ENCODE results near the gene RNU1-3.
"Not testable (repeated sequence)": the region's sequence is repeated elsewhere in the genome, so short reads cannot be mapped to it uniquely, and the experiment has no call there.

RNU1-3 gene

DNA sequence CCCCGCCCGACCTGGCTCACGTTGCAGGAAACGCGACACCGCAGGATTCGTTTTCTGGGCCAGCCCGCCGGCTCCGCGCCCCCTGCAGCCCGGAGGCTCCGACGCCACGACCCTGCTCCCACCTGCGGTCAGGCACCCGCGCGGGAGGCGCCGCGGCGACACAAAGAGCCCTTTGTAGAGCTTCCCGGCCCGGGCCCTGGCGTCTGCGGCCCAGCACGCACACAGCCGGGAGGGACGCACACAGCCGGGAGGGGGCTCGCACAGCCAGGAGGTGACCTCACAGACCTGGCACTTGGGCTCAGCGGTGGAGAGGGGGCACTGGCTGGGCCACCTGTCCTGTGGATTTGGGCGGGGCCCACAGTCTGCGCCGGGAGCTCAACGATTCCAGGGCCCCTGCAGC is 34.4 kb upstream of the RNU1-3 start:
- not testable (repeated sequence) for ATAC-seq; H3K27ac Mint-ChIP-seq; H3K9me3 Mint-ChIP-seq; H3K4me1 Mint-ChIP-seq; DNase-seq (ENCODE audit: low spot score in 2 of 2); H3K36me3 Mint-ChIP-seq; H3K4me3 Mint-ChIP-seq

DNA sequence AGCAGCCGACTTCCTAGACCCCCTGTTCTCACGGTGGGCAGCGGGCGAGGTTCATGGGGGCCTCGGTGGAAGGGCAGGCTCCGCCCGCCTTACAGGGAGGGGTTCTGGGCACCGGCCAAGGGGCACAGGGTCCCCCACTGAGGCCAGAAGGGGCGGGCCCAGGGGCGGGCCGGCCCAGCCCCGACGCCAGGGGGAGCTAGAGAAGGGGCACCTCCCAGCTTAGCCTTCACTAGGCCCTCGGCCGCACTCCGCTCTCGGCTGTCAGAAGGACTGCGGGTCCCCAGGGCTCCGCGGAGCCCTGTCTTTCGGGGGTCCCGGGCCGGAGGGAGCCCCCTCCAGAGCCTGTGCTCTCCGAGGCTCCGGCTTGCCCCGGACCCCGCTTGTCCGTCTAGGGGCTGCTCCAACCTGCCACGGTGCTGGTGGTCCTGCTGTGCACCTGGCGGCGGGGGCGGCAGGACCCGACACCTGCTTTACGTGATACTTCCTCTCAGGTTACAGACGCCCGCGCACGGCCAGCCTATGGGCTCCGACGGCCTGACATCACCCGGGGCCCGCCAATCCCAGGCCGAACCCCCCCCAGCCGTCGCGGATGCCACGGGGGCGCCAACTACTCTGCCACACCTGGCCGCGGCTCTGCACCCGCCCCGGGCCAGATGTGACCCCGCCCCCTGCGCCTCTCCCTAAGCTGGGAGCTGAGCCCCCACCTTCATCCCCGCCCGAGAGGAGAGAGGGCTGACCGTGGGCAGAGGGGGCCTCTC is 33.6 kb upstream of the RNU1-3 start:
- H3K9me3 Mint-ChIP-seq; H3K36me3 Mint-ChIP-seq; H3K4me3 Mint-ChIP-seq; ATAC-seq; DNase-seq (ENCODE audit: low spot score in 2 of 2); H3K27ac Mint-ChIP-seq; H3K4me1 Mint-ChIP-seq: not testable (repeated sequence)

DNA sequence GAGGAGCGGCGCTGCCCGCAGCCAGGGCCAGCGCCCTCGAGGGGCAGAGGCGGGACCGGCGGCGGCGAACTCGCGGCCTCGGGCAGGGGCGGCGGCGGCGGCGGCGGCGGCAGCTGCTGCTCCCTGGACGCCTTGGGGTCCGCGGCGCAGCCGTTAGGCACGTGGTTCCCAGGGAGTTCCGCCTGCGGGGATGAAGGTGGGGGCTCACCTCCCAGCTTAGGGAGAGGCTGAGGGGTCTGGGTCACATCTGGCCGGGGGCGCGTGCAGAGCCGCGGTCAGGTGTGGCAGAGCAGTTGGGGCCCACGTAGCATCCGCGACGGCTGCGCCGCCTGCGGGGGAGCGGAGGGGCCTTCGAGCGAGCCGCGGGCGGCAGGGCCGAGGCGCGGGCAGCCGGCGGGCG is 32.7 kb upstream of the RNU1-3 start:
- H3K4me1 Mint-ChIP-seq; DNase-seq (ENCODE audit: low spot score in 2 of 2); H3K27ac Mint-ChIP-seq; H3K36me3 Mint-ChIP-seq; H3K9me3 Mint-ChIP-seq; ATAC-seq; H3K4me3 Mint-ChIP-seq: not testable (repeated sequence)

DNA sequence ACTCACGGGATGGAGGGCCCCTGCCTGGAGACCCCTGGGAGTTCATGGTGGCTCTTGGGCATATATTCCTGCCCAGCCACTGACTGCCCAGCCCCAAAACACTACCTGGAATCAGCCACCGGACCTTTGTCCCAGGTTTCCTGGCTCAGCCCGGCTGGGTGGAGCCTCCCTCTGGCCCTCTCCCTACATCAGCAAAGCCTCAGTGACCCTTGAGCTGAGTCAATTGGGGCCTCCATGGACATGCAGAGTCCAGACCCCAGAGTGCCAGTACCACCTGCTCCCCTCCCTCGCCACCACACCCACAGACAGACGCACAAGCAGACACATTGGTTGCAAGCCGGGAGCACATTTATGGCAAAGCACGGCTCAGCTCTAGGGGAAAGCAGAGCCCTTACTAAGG is 30.4 kb upstream of the RNU1-3 start:
- not testable (repeated sequence) for ATAC-seq, H3K9me3 Mint-ChIP-seq

DNA sequence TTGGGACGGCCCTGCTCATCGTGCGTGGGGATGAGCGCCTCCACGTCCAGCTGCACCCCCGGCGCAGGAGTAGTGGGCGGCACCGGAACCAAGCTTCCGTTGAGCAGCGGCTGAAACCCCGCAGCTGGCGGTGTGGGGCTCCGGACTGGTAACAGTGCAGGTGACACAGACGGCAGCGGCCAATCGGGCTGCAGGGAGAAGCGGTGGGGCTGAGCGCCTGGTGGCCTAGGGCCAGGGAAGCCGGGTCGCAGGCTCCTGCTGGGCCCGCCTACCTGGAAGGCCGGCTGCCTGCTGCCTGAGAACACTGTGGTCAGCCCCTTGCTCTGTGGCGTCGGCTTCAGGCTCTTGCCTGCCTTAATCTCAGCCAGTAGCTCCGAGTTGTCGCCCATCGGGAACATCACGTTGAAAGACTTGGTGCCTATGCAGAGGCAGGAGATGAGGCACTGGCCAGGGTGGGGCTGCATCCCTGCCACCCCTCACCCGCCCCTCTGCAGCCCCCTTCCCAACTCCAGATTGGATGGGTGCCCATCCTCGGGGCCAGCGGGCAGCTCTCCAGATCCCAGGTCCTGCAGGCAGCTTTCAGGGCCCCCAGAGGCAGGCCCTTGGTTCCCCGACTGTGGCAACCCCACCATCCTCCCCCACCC is 29.9 kb upstream of the RNU1-3 start:
- H3K9me3 Mint-ChIP-seq; ATAC-seq; DNase-seq (ENCODE audit: low spot score in 2 of 2); H3K4me1 Mint-ChIP-seq; H3K36me3 Mint-ChIP-seq; H3K4me3 Mint-ChIP-seq; H3K27ac Mint-ChIP-seq: not testable (repeated sequence)

More for the DNA sequence above, 30.4 kb upstream of the RNU1-3 start:
- DNase-seq (ENCODE audit: low spot score in 2 of 2); H3K36me3 Mint-ChIP-seq; H3K4me3 Mint-ChIP-seq; H3K27ac Mint-ChIP-seq; H3K4me1 Mint-ChIP-seq: not testable (repeated sequence)

DNA sequence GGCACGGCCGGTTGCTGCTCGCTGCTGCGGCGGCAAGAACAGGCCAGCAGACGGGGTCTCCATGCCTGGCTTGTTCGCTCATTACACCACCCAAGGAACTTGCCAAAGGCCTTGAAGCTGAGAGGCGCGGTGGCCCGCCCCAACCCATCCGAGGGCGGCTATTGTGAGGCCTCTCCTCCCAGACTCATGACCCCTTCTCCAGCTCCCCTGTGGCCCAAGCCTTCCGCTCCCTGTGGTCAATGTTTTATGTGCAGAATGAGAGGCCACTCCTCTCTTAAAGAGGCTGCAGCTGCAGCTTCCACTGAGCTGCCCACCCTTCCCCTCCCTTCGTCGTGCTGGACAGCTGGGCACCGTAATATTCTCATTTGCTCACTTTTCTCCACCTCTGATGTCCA is 27.6 kb upstream of the RNU1-3 start:
- not testable (repeated sequence) for H3K4me3 Mint-ChIP-seq; H3K9me3 Mint-ChIP-seq; H3K4me1 Mint-ChIP-seq; ATAC-seq; H3K27ac Mint-ChIP-seq; DNase-seq (ENCODE audit: low spot score in 2 of 2); H3K36me3 Mint-ChIP-seq

DNA sequence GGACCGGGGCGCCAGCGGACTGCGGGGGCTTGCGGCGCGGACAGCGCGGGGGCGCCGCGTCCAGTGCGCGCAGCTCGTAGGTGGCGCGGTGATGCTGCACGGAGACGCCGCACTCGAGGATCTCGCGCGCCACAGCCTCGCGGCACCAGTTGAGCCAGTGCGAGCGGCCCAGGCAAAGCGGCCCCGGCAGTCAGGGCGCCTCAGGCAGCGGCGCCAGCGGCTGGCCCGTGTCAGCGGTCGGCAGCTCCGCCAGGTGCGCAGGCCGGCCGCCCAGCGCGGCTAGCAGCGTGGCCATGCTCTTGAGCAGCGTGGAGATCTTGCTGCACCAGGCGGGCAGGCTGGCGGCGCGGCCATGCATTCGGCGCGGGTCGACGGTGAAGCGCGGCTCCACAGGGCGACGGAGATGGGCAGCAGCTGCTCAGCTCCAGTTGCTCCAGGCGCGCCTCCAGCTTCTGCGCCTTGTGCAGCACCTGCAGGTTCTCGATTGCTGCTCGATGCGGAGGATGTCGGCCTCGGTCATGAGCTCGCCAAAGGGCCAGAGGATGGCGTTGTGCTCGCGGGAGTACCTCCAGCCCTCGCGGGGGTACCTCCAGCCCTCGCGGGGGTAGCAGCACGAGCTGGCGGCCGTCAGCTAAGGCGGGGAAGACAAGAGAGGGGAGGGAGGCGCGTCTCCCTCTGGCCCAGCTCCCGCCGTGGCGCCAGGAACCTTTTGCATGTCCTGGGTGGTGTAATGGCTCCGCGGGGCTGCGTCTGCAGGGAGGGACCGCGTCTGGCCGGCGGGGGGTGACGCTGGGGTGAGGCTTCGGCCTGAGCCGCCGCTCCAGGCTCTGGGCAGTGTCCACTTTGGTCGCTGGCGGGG is 26.9 kb upstream of the RNU1-3 start:
- ATAC-seq, result peak; percentile 7
- H3K4me1 Mint-ChIP-seq; DNase-seq (ENCODE audit: low spot score in 2 of 2); H3K4me3 Mint-ChIP-seq; H3K9me3 Mint-ChIP-seq; H3K27ac Mint-ChIP-seq; H3K36me3 Mint-ChIP-seq: not testable (repeated sequence)

DNA sequence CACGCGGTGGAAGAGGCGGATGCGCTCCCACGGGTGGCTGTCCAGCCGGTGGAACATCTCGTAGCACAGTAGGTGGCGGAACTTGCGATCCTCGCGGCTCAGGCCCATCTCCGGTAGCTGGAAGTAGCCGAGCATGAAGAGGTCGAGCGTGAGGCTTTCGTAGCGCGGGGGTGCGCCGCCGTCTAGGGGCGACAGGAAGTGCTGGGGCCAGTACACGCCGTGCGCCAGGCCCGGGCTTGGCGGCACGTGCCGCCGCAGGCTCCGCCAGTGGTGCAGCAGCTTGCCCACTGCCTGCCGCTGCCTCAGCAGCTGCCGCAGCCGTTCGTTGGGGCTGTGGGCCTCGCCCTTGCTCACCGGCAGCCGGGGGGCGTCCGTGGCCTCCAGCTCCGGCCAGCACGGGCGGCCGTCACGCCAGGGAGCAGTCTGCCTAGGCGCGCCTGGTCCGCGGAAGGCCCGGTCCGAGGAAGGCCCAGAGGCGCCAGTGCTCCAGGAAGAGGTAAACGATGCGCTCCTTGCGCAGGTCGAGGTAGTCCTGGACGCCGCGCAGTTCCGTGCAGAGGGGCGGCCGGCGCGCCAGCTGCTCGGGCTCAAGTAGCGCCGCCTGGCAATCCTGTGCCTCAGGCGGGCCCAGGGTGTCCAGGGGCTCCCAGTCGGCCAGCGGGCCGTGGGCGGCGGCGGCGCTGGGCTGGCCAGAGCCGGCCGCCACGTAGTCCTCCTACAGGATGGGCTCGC is 26.1 kb upstream of the RNU1-3 start:
- H3K36me3 Mint-ChIP-seq; DNase-seq (ENCODE audit: low spot score in 2 of 2); H3K9me3 Mint-ChIP-seq; H3K4me1 Mint-ChIP-seq; H3K4me3 Mint-ChIP-seq; H3K27ac Mint-ChIP-seq: not testable (repeated sequence)
- ATAC-seq, result peak; percentile 2

DNA sequence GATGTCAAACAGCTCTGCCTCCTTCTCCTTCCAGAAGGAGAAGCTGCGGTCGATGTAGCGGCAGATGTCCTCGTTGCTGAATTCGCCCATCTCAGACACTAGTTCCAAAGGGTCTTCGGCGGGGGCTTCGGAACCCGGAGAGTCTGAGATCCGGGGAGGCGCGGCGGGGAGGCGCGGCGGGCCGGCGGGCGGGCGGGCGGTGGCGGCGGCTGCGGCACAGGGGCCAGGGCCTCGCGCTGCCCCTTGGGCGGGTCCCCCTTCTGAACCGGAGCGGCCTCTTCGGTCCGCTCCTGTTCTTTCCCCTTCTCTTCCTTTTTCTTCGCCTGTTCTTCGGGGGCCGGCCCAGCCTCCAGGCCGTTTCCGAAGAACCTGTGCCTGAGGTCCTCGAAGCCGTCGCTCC is 25.5 kb upstream of the RNU1-3 start:
- not testable (repeated sequence) for H3K27ac Mint-ChIP-seq; DNase-seq (ENCODE audit: low spot score in 2 of 2); H3K4me1 Mint-ChIP-seq; H3K4me3 Mint-ChIP-seq; H3K9me3 Mint-ChIP-seq; H3K36me3 Mint-ChIP-seq; ATAC-seq

DNA sequence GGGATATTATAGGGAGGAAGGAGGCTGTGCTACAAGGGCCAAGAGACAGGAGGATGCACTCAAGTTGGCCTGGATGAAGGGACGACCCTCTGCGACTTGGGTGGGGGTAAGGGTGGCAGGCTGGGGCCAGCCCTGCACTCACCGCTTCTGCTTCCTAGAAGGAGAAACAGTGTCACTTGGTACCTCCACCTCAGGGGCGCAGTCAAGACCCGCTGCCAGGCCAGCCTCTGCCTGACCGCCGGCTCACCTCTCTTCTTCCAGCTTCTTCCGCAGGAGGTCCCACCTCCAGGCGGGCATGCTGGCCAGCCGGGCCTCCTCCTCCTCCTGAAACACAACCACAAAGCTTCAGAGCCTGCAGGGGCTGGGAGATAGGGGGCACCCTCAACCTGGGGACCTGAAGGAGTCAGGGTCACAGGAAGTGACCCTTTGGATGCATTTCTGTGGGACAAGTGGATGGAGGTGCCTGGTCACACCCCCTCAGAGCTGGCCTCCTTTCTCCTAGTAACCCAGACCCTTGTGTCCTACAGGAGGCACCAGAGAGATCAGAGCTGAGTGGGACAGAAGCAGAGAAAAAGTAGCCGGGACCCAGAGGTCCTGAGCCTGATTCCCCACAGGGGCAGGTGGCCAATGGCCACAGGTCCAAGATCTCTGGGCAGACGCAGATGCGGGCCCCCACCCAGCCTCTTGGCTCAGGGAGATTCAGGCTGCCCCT is 24.4 kb upstream of the RNU1-3 start:
- H3K36me3 Mint-ChIP-seq; DNase-seq (ENCODE audit: low spot score in 2 of 2); H3K4me1 Mint-ChIP-seq; H3K9me3 Mint-ChIP-seq; H3K27ac Mint-ChIP-seq; H3K4me3 Mint-ChIP-seq: not testable (repeated sequence)
- peak; percentile 6 for ATAC-seq

DNA sequence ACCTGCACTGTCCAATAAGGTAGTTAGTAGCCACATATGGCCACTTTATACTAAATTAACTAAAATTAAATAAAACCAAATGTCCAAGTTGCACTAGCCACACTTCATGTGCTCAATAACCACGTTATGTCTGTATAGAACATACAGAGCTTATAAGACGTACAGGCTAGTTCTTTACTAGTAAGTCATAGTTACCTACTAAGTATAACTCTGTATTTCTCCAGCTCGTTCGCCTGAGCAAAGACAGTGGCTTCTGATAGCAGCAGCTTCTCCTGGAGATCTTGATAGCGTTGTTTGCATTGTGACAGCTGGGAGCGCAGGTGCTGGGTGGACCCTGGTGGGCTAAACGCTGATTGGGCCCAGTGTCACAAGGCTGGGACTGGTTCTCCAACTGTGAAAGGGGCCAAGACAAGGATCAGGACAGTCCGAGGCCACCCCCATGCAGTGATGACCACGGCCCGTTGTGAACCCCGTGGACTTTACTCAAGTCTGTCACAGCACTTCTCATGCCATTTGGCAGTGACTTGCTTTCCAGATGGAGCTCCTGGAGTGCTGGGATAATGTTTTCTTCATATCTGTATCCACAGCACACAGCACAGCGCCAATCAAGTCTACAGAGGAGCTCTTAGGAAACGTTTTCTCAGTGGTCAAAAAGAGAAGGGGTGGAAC is 20.5 kb upstream of the RNU1-3 start:
- H3K36me3 Mint-ChIP-seq, result not testable (repeated sequence)

DNA sequence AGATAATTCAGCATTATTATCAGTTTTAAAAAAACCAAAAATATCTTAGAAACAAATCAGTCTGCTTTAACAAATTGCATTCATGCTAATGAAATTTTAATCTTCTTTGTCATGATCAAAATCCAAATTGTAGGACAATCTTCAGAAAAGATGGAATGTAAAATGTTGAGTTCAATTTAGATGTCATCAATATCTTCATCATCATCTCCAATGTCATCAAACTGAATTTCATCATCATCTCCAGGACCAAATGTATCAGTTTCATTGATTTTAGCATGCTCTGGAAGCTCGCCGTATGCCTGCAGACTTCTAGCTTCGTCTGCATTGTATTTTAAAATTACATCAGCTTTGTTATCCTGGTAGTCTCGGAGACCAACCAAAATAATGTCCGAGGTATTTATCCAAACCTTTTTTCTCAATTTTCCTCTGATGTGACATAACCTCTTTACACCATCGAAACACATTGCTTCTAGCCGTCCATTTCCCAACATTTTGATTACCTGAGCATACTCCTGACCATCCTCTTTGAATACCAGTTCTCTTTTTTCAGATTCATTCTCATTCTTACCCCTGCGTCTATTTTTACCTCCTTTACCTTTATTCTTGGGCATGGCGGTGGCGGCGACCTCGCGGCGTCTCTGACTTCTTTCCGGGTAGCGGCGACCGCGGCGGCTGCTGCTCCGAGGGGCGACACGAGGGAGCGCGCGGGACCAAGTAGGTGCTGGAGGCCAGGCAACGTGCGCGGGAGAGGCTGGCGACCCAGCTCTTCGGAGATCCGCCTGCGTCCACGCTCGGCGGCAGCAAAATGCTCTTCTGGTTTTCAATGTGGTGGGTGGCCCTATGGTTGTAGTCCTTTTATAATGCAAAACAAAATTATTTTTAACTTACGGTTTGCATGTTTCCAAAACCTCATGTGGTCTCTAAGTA is 19.0 kb upstream of the RNU1-3 start:
- DNase-seq (ENCODE audit: low spot score in 2 of 2); ATAC-seq; H3K4me3 Mint-ChIP-seq; H3K27ac Mint-ChIP-seq; H3K9me3 Mint-ChIP-seq; H3K36me3 Mint-ChIP-seq; H3K4me1 Mint-ChIP-seq: not testable (repeated sequence)

More for the DNA sequence above, 20.5 kb upstream of the RNU1-3 start:
- H3K4me3 Mint-ChIP-seq; H3K9me3 Mint-ChIP-seq; H3K4me1 Mint-ChIP-seq; H3K27ac Mint-ChIP-seq; DNase-seq (ENCODE audit: low spot score in 2 of 2); ATAC-seq: not testable (repeated sequence)

DNA sequence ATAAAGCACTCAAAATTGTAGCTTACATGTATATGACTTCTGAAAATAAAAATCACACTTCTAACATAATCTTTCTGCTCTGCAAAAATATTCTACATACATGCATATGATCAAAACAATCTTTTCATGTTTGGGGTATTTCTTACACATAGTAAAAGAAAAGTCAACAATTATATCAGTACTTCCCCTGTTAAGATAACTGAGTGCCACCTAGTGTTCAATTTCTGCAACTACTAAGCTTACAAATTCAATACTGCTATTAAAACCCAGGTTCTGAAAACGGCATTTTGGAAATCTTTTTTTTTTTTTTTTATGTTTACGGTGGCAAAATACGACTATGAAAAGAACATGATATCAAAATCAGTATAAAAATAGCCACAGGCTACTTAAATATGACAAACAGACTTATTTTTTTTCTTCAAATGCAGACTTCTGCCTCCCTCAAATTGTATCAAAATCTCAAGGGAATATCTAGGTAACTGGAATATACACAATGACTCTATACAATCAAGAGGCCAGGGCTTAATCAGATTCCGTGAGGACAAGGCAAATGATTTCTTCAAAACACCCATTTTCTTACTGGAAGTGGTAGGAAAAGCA is 18.1 kb upstream of the RNU1-3 start:
- ATAC-seq; H3K27ac Mint-ChIP-seq; H3K9me3 Mint-ChIP-seq; H3K4me1 Mint-ChIP-seq; H3K36me3 Mint-ChIP-seq; H3K4me3 Mint-ChIP-seq; DNase-seq (ENCODE audit: low spot score in 2 of 2): not testable (repeated sequence)
